ENCODE results near the gene FABP3. TPM values are rescaled to one million over a fixed set of nuclear protein-coding genes. Genes with fewer than 3 reads are reported as not detected.

FABP3 gene
- polyA plus RNA-seq, 1 experiment, result 14.5 TPM

- Histone ChIP-seq H3K4me3 (ENCODE audit: low read depth, low read length) (no peak overlapping the region), H3K9me3 (ENCODE audit: control insufficient read depth, insufficient read depth, low read length) (no peaks in the 10 kb centered on the region), H3K27me3 (ENCODE audit: control insufficient read depth, insufficient read depth, low read length) (no peaks in the 10 kb centered on the region), H3K27ac (ENCODE audit: low read depth, low read length) (no peak overlapping the region)
- no peak for DNase-seq (ENCODE audit: low read depth, low spot score)
- ChIA-PET POLR2A (no interaction called here), CTCF (interaction anchor here (1.5 kb wide), 1 partner anchor 76 kb away, joined by 3 read pairs; no protein-coding TSS in a partner anchor)
- TF ChIP-seq CTCF (IDR thresholded peaks at IDR 0.05; ENCODE audit: low read depth, low read length), result no peak
Observed at GRCh38 chr1:31318146-31318545, 54.7 kb downstream of the FABP3 start.

GRCh38 chr1:31315902-31316301, 57.0 kb downstream of the FABP3 start:
- no peak for TF ChIP-seq CTCF (IDR thresholded peaks at IDR 0.05; ENCODE audit: low read depth, low read length)
- CTCF ChIA-PET, result no interaction called here
- H3K4me3 ChIP-seq (ENCODE audit: low read depth, low read length), result no peak overlapping the region
- no peaks in the 10 kb centered on the region for H3K9me3 ChIP-seq (ENCODE audit: control insufficient read depth, insufficient read depth, low read length)
- POLR2A ChIA-PET, result no interaction called here
- H3K27me3 ChIP-seq (ENCODE audit: control insufficient read depth, insufficient read depth, low read length), result no peaks in the 10 kb centered on the region
- no peak for DNase-seq (ENCODE audit: low read depth, low spot score)
- H3K27ac ChIP-seq (ENCODE audit: low read depth, low read length), result no peak overlapping the region

Other genes starting within 250 kb of the FABP3 start
- gene NKAIN1, start 133.2 kb downstream of the FABP3 start, polyA plus RNA-seq (2011; rRNA removed), result 0.05 and 0.09 TPM in 2 replicates
- gene SNRNP40, start 76.3 kb downstream of the FABP3 start, polyA plus RNA-seq (2011; rRNA removed), result 53.1 and 54.3 TPM in 2 replicates
- gene ZCCHC17, start 76.0 kb downstream of the FABP3 start, polyA plus RNA-seq (2011; rRNA removed), result 57.1 and 72.9 TPM in 2 replicates
- 46.0 and 61.3 TPM in 2 replicates for gene SERINC2, start 40.1 kb upstream of the FABP3 start, polyA plus RNA-seq (2011; rRNA removed)
- 0.32 and 0.36 TPM in 2 replicates for gene TINAGL1, start 203.4 kb upstream of the FABP3 start, polyA plus RNA-seq (2011; rRNA removed)
- not detected in 2 replicates for gene HCRTR1, start 244.6 kb upstream of the FABP3 start, polyA plus RNA-seq (2011; rRNA removed)